ENCODE results near the gene CELA3B.
"Not testable (repeated sequence)": the region's sequence is repeated elsewhere in the genome, so short reads cannot be mapped to it uniquely, and the experiment has no call there.

The CELA3B gene

GRCh38 chr1:22005261-22006149, 28.7 kb downstream of the CELA3B start:
- not testable (repeated sequence) for FAIRE-seq; DNase-seq (ENCODE audit: insufficient read length, low spot score)

DNA sequence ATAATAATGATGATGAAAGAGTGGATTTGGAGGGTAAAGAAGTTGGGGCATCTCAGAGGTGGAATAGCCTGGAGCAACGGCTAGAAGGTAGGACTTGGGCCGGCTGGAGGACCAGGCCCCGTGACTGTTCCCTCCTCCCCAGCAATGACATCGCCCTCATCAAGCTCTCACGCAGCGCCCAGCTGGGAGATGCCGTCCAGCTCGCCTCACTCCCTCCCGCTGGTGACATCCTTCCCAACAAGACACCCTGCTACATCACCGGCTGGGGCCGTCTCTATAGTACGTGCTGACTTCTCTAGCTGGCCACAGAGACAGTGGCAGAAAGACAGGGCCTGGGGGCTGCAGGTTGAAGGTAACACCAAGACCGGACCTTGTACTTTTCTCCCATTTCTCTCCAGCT, 29.9 kb downstream of the CELA3B start:
- not testable (repeated sequence) for FAIRE-seq; DNase-seq (ENCODE audit: insufficient read length, low spot score)

DNA sequence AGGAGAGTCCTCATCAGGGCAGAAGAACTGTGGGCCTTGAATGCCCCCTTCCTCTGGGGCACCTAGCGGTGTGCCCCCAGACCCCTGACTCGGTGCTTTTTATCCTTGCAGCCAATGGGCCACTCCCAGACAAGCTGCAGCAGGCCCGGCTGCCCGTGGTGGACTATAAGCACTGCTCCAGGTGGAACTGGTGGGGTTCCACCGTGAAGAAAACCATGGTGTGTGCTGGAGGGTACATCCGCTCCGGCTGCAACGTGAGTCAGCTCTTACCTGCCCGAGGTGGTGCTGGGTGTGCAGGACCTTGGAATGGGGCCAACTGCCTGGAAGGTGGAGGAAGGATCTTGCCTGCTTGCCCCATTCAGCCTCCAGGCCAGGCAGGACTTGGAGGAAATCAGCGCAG, 30.4 kb downstream of the CELA3B start:
- not testable (repeated sequence) for DNase-seq (ENCODE audit: insufficient read length, low spot score); FAIRE-seq

DNA sequence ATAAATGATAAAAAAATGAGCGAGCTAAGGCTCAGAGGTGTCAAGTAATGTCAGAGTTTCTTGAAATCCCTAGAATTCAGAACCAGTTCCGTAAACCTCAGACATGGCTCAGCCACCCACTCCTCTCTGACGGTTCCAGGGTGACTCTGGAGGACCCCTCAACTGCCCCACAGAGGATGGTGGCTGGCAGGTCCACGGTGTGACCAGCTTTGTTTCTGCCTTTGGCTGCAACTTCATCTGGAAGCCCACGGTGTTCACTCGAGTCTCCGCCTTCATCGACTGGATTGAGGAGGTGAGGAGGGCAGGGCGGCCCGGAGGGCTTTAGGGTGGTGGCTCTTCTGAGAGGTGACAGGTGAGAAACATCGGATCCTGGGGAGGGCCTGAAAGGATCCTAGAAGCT, 32.7 kb downstream of the CELA3B start:
- FAIRE-seq; DNase-seq (ENCODE audit: insufficient read length, low spot score): not testable (repeated sequence)

DNA sequence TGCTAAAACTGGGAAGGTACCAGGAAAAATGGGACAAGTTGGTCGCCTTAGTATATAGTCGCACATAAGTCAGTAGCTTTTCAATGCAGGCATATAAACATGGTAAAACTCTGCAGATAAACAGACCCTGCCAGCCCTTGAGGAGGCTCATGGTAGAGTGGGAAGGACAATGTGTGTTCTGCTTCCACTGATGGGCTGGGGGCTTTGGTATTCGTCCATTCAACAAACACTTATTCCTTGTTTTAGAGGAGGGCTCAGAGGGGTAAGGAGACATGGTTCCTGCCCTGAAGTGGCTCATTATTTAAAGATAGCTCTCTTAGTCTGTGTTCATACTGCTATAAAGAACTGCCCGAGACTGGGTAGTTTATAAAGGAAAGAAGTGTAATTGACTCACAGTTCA, 35.9 kb downstream of the CELA3B start:
- DNase-seq (ENCODE audit: insufficient read length, low spot score); FAIRE-seq: not testable (repeated sequence)

GRCh38 chr1:22014575-22015206, 37.9 kb downstream of the CELA3B start:
- not testable (repeated sequence) for DNase-seq (ENCODE audit: insufficient read length, low spot score); FAIRE-seq

- FAIRE-seq (no peak), DNase-seq (ENCODE audit: insufficient read length, low spot score) (no peak)
Measured at GRCh38 chr1:22018583-22019559, 42.0 kb downstream of the CELA3B start.

DNA sequence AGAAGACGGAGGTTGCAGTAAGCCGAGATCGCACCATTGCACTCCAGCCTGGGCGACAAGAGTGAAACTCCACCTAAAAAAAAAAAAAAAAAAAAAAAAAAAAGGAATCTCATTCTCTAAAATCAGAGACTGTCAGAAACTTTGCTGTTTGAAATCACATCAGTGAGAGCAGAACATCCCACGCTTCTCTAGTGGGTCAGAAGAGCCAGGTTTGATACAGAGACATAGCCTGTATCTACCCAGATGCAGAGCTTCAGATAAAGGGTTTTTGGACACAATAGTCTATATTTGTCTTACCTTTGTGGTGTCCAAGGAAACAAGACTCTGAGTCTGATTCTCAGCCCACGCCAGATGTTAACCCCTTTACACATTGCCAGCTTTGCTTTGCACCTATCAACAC, 44.2 kb downstream of the CELA3B start:
- FAIRE-seq (no peak), DNase-seq (ENCODE audit: insufficient read length, low spot score) (no peak)

- DNase-seq (ENCODE audit: insufficient read length, low spot score), result no peak
Measured at GRCh38 chr1:22024485-22025367, 47.9 kb downstream of the CELA3B start.

GRCh38 chr1:22025368-22026155, 48.7 kb downstream of the CELA3B start:
- peak; percentile 98 for FAIRE-seq
- DNase-seq (ENCODE audit: insufficient read length, low spot score), result peak; percentile 61

More at GRCh38 chr1:22024485-22025367, 47.9 kb downstream of the CELA3B start:
- no peak for FAIRE-seq

DNA sequence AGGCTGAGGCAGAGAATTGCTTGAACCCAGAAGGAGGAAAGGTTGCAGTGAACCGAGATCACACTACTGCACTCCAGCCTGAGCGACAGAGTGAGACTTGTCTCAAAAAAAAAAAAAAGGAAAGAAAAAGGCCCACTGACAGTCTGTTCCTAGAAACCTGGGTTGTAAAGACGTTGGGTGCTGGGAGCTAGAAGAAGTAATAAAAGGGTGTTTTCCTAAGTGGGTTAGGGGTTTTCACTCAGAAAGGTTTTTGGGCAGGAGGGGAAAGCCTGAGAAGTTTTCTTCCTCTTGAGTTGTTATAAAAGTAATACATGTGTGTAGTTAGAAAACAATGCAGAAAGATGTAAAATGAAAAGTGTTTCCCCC, 50.1 kb downstream of the CELA3B start:
- FAIRE-seq (no peak), DNase-seq (ENCODE audit: insufficient read length, low spot score) (no peak)

GRCh38 chr1:22030057-22030456, 53.2 kb downstream of the CELA3B start:
- FAIRE-seq (no peak), DNase-seq (ENCODE audit: insufficient read length, low spot score) (no peak)

GRCh38 chr1:22030473-22030872, 53.7 kb downstream of the CELA3B start:
- DNase-seq (ENCODE audit: insufficient read length, low spot score), result no peak
- FAIRE-seq, result no peak

DNA sequence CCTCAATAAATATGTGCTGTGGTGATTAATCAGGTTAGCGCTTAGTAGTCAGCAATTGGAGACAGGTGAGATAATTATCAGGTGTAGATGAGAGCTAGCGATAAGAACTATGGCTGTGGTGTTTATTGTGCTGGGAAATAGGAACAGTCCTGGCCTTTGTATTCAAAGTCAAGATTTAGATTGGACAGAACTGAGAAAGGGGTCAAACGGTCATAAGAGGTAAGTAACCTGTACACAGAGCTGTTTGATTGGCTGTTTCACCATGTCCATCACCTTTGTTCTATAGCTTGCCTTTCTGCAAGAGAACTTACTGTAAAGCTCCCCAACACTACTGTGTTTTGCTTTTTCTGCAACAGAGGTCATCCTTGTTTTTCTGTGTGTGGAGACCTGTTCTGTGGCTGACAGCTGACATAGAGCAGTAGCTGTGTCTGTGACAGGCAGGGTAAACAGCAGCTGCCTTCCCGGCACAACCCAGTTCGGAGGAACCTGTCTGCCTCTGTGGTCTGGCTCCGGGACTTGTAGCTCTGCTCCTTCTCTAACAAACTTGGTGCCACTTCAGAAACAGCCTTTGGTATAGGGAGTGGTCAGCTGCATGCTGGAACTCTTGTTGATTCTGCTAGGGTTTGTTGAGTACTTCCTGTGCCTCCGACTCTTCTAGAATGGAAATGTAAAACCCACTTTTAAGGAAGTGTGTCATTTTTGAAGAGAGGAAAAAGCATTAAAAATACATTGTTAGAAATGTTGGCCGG, 54.6 kb downstream of the CELA3B start:
- FAIRE-seq (peak; percentile 42), DNase-seq (ENCODE audit: insufficient read length, low spot score) (no peak)

- FAIRE-seq; DNase-seq (ENCODE audit: insufficient read length, low spot score): not testable (repeated sequence)
Measured at GRCh38 chr1:22034834-22035233, 58.0 kb downstream of the CELA3B start.

GRCh38 chr1:22037520-22037919, 60.7 kb downstream of the CELA3B start:
- DNase-seq (ENCODE audit: insufficient read length, low spot score), result no peak
- FAIRE-seq, result no peak

DNA sequence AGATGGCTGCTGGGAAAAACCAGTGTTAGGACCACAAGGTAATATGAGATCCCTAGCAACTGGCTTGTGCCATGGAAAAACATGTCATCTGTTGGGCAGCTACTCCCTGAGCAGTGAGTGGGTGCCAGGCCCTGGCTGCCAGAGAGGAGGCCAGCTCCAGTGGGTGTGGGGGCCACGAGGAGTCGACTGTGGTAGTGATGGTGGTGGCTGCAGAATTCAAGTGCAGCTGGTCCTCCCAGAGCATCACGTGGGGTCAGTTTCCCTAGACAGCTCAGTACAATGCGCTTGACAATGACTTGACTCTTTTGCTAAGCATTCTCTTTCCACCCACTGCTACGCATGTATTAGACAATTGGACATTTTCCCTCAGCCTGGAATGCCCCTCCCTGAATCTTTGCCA, 61.2 kb downstream of the CELA3B start:
- DNase-seq (ENCODE audit: insufficient read length, low spot score), result no peak
- no peak for FAIRE-seq

Data from GM19239 (cell line).